HCT116 (cell line): Measurements from ENCODE around the gene CORO2B.

ENCODE experiments used
- EZH2 ChIP-seq: fragments of 200-600 bp; sonication (generic); IDR thresholded peaks from 2 replicates; pipeline ENCODE4 v1.6.1; 2017; ENCODE audit warnings: antibody characterized with exemption, mixed run types
- EZH2phosphoT487 ChIP-seq: fragments of 200-600 bp; IDR thresholded peaks from 2 replicates; pipeline ENCODE4 v1.6.1; 2018; ENCODE audit warnings: antibody characterized with exemption, borderline replicate concordance
- JUND ChIP-seq: IDR thresholded peaks from 2 replicates; pipeline ENCODE4 v1.6.1; 2012
- POLR2A ChIP-seq: IDR thresholded peaks from 2 replicates; pipeline ENCODE4 v1.7.0; 2011; ENCODE audit warnings: borderline replicate concordance; ENCODE audit not compliant: insufficient read depth, insufficient read length; ENCODE audit errors: extremely low read depth
- POLR2AphosphoS5 ChIP-seq: IDR thresholded peaks from 2 replicates; pipeline ENCODE4 v1.6.1; 2011; ENCODE audit warnings: mild to moderate bottlenecking, low read depth, low read length, moderate library complexity
- SP1 ChIP-seq: IDR thresholded peaks from 2 replicates; pipeline ENCODE4 v1.6.1; 2012; ENCODE audit warnings: low read depth
- SRF ChIP-seq: IDR thresholded peaks from 2 replicates; pipeline ENCODE4 v1.6.1; 2012; ENCODE audit warnings: low read depth
- ZNF274 ChIP-seq: fragments of 200-500 bp; sonication (Bioruptor generic); IDR thresholded peaks from 2 replicates; pipeline ENCODE4 v1.6.1; 2014; ENCODE audit warnings: mild to moderate bottlenecking, low read depth, low read length, inconsistent platforms
- TF ChIP-seq, protein P1 (sequence below), 3 experiments: fragments of 200-600 bp in 1 of 3; sonication (generic) in 1 of 3; IDR thresholded peaks in 2 of 3; conservative IDR thresholded peaks in 1 of 3; 2 replicates each; pipeline ENCODE4 v1.5.1; 2012 to 2017; ENCODE audit warnings: low read depth in 2 of 3, low read length in 2 of 3, antibody characterized with exemption in 1 of 3, borderline replicate concordance in 1 of 3, control low read depth in 1 of 3, mild to moderate bottlenecking in 1 of 3, mixed read lengths in 1 of 3, mixed run types in 1 of 3, moderate library complexity in 1 of 3; ENCODE audit not compliant: insufficient read depth in 1 of 3
- TF ChIP-seq, protein P2 (sequence below): IDR thresholded peaks from 2 replicates; pipeline ENCODE4 v1.6.1; 2012

DNA sequence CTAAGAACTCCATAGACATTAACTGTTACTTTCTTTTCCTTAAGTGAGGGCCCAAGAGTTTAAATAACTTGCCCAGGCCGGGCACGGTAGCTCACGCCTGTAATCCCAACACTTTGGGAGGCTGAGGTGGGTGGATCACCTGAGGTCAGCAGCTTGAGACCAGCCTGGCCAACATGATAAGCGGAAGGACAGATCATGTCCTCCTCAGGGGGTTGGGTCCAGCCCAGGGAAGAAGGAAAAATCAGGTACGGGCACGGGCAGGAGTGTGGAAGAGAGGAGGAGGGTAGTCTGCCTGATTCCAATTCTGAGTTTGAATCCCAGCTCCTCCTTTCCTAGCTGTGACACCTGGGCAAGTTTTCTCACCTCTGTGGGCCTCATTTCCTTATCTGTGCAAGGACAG, 123.1 kb downstream of the CORO2B start:
- TF ChIP-seq ZNF274 (no peak), EZH2 (no peak), JUND (no peak), EZH2phosphoT487 (no peak), POLR2A (no peak), SRF (no peak), SP1 (no peak), POLR2AphosphoS5 (no peak)
- TF ChIP-seq, protein P1, sequence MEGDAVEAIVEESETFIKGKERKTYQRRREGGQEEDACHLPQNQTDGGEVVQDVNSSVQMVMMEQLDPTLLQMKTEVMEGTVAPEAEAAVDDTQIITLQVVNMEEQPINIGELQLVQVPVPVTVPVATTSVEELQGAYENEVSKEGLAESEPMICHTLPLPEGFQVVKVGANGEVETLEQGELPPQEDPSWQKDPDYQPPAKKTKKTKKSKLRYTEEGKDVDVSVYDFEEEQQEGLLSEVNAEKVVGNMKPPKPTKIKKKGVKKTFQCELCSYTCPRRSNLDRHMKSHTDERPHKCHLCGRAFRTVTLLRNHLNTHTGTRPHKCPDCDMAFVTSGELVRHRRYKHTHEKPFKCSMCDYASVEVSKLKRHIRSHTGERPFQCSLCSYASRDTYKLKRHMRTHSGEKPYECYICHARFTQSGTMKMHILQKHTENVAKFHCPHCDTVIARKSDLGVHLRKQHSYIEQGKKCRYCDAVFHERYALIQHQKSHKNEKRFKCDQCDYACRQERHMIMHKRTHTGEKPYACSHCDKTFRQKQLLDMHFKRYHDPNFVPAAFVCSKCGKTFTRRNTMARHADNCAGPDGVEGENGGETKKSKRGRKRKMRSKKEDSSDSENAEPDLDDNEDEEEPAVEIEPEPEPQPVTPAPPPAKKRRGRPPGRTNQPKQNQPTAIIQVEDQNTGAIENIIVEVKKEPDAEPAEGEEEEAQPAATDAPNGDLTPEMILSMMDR (IDR thresholded peaks at IDR 0.05 in 2 of 3, conservative IDR thresholded peaks at IDR 0.05 in 1 of 3; ENCODE audit: borderline replicate concordance in 1 of 3, insufficient read depth in 1 of 3, low read depth in 2 of 3, low read length in 2 of 3) = no peak
- TF ChIP-seq, protein P2, sequence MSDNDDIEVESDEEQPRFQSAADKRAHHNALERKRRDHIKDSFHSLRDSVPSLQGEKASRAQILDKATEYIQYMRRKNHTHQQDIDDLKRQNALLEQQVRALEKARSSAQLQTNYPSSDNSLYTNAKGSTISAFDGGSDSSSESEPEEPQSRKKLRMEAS = no peak
